SK-N-SH (cell line): ENCODE data around the gene SH3PXD2B. TPM values are rescaled to one million over a fixed set of nuclear protein-coding genes. Genes with fewer than 3 reads are reported as not detected.
"Not testable (repeated sequence)": the region's sequence is repeated elsewhere in the genome, so short reads cannot be mapped to it uniquely, and the experiment has no call there.

ENCODE experiments used
- CTCF ChIA-PET: fragments of 300-600, 350-600 bp; formaldehyde crosslinking; extraction: SDS; loops from one replicate; lab custom pipeline; 2021; lab: Yijun Ruan, JAX
- POLR2A ChIA-PET: fragments of 350-600 bp; sonication (Branson Sonifier 250); formaldehyde crosslinking; extraction: SDS; loops from one replicate; lab custom pipeline; 2020; ENCODE audit warnings: antibody characterized with exemption, inconsistent platforms; lab: Yijun Ruan, JAX
- DNase-seq: peaks from one replicate; pipeline ENCODE4 v3.0.0; 2012
- H2AFZ ChIP-seq: fragments of 200-600 bp; sonication (generic); 2 replicates; pipeline ENCODE4 v1.8.1; 2016; ENCODE audit warnings: antibody characterized with exemption, mild to moderate bottlenecking, low read depth
- H3F3A ChIP-seq: fragments of 200-600 bp; sonication (generic); replicated peaks from 2 replicates; pipeline ENCODE3; 2016; ENCODE audit warnings: antibody characterized with exemption, mild to moderate bottlenecking; ENCODE audit not compliant: insufficient read depth
- H3K27ac ChIP-seq, 2 experiments: fragments of 200-500 bp in 1 of 2; fragments of 200-600 bp in 1 of 2; sonication (Bioruptor generic) in 1 of 2; sonication (generic), shearing (Covaris generic) in 1 of 2; 2 replicates each; pipeline versions ENCODE4 v1.5.1 to v1.6.1; 2014 to 2016; ENCODE audit warnings: low read depth in 2 of 2, inconsistent platforms in 1 of 2, low read length in 1 of 2, mild to moderate bottlenecking in 1 of 2, mixed read lengths in 1 of 2
- H3K27me3 ChIP-seq: fragments of 200-600 bp; sonication (generic), shearing (Covaris generic); 2 replicates; pipeline ENCODE4 v1.6.1; 2016; ENCODE audit warnings: mixed run types; ENCODE audit not compliant: insufficient read depth
- H3K36me3 ChIP-seq, 2 experiments: fragments of 200-500 bp in 1 of 2; fragments of 200-600 bp in 1 of 2; sonication (Bioruptor generic) in 1 of 2; sonication (generic) in 1 of 2; replicated peaks in 1 of 2; 2 replicates each; pipeline versions ENCODE3 to v1.5.1; 2014 to 2016; ENCODE audit warnings: low read length in 1 of 2, mild to moderate bottlenecking in 1 of 2; ENCODE audit not compliant: insufficient read depth in 2 of 2, control insufficient read depth in 1 of 2
- H3K4me1 ChIP-seq, 2 experiments: fragments of 200-500 bp in 1 of 2; fragments of 200-600 bp in 1 of 2; sonication (Bioruptor generic) in 1 of 2; sonication (generic), shearing (Covaris generic) in 1 of 2; 2 replicates each; pipeline versions ENCODE4 v1.5.1 to v1.6.1; 2014 to 2016; ENCODE audit warnings: low read depth in 1 of 2, low read length in 1 of 2, mixed run types in 1 of 2; ENCODE audit not compliant: insufficient read depth in 2 of 2, control insufficient read depth in 1 of 2
- H3K4me2 ChIP-seq: fragments of 200-600 bp; sonication (generic), shearing (Covaris generic); 2 replicates; pipeline ENCODE4 v1.6.1; 2017; ENCODE audit warnings: mixed run types
- H3K4me3 ChIP-seq, 2 experiments: fragments of 200-500 bp in 1 of 2; fragments of 200-600 bp in 1 of 2; sonication (Bioruptor generic) in 1 of 2; sonication (generic), shearing (Covaris generic) in 1 of 2; 2 replicates each; pipeline versions ENCODE4 v1.5.1 to v1.8.1; 2014 to 2016; ENCODE audit warnings: low read depth in 2 of 2, inconsistent platforms in 1 of 2, low read length in 1 of 2, mild to moderate bottlenecking in 1 of 2, mixed read lengths in 1 of 2, moderate library complexity in 1 of 2
- H3K79me2 ChIP-seq: fragments of 200-600 bp; sonication (generic); 2 replicates; pipeline ENCODE4 v1.8.1; 2017; ENCODE audit warnings: mild to moderate bottlenecking; ENCODE audit not compliant: insufficient read depth
- H3K9ac ChIP-seq: fragments of 200-600 bp; sonication (generic); 2 replicates; pipeline ENCODE4 v1.6.1; 2017; ENCODE audit warnings: mixed run types
- H3K9me2 ChIP-seq: fragments of 200-600 bp; sonication (generic); 2 replicates; pipeline ENCODE4 v1.6.1; 2017; ENCODE audit warnings: mixed run types
- H3K9me3 ChIP-seq: fragments of 200-600 bp; sonication (generic); 2 replicates; pipeline ENCODE4 v1.6.1; 2017; ENCODE audit warnings: mixed run types, mild to moderate bottlenecking, moderate library complexity
- H4K20me1 ChIP-seq: fragments of 200-600 bp; sonication (generic); 2 replicates; pipeline ENCODE4 v1.6.1; 2017; ENCODE audit warnings: mild to moderate bottlenecking, mixed run types; ENCODE audit not compliant: insufficient read depth
- CHD2 ChIP-seq: fragments of 150-350 bp; IDR thresholded peaks from 2 replicates; pipeline ENCODE4 v1.6.1; 2018; ENCODE audit warnings: low read length; ENCODE audit not compliant: partially characterized antibody
- ELF1 ChIP-seq: IDR thresholded peaks from 2 replicates; pipeline ENCODE4 v1.4.0; 2012
- EP300 ChIP-seq, 2 experiments: IDR thresholded peaks; 2 replicates each; pipeline versions ENCODE4 v1.4.0 to v1.6.1; 2012; ENCODE audit warnings: borderline replicate concordance in 1 of 2, low read depth in 1 of 2, low read length in 1 of 2
- FOXJ3 ChIP-seq: sonication (generic); formaldehyde crosslinking; IDR thresholded peaks from 2 replicates; pipeline ENCODE4 v1.5.1; 2020; ENCODE audit warnings: mild to moderate bottlenecking, missing genetic modification reagents
- GATA2 ChIP-seq: sonication (generic); formaldehyde crosslinking; IDR thresholded peaks from 2 replicates; pipeline ENCODE4 v1.5.0; 2020; ENCODE audit warnings: mild to moderate bottlenecking, missing genetic modification reagents
- NFIC ChIP-seq: IDR thresholded peaks from 2 replicates; pipeline ENCODE4 v1.4.0; 2012; ENCODE audit warnings: borderline replicate concordance
- NRF1 ChIP-seq: IDR thresholded peaks from 2 replicates; pipeline ENCODE4 v1.6.1; 2012; ENCODE audit warnings: low read depth, mild to moderate bottlenecking, low read length
- RAD21 ChIP-seq: IDR thresholded peaks from 2 replicates; pipeline ENCODE4 v1.6.1; 2012; ENCODE audit warnings: mild to moderate bottlenecking, low read length
- RCOR1 ChIP-seq: fragments of 150-350 bp; IDR thresholded peaks from 2 replicates; pipeline ENCODE4 v1.6.1; 2017; ENCODE audit warnings: antibody characterized with exemption, low read length
- REST ChIP-seq: IDR thresholded peaks from 2 replicates; pipeline ENCODE4 v1.6.1; 2012; ENCODE audit warnings: mild to moderate bottlenecking, low read depth, low read length, moderate library complexity
- RFX5 ChIP-seq: IDR thresholded peaks from 2 replicates; pipeline ENCODE4 v1.6.1; 2012; ENCODE audit warnings: mild to moderate bottlenecking, improper control_type of control experiment, low read length
- SIN3A ChIP-seq: IDR thresholded peaks from 2 replicates; pipeline ENCODE4 v1.6.1; 2012; ENCODE audit warnings: low read depth, mild to moderate bottlenecking, low read length, moderate library complexity, borderline replicate concordance
- TCF12 ChIP-seq: IDR thresholded peaks from 2 replicates; pipeline ENCODE4 v1.4.0; 2012
- USF1 ChIP-seq: IDR thresholded peaks from 2 replicates; pipeline ENCODE4 v1.4.0; 2012; ENCODE audit warnings: low read depth, borderline replicate concordance
- WGBS: methylation state at CpG from one replicate; pipeline ENCODE4 v1.1.6; 2017; ENCODE audit warnings: low lambda C conversion rate; 5-methylcytosine and 5-hydroxymethylcytosine counted together
- polyA plus RNA-seq, 3 experiments: library from polyadenylated mRNA; depleted of rRNA; stranded (reverse); fragments of >200 nt; gene quantifications; 2 replicates each; pipeline ENCODE4 v1.2.3, GENCODE V29; 2012
- TF ChIP-seq, protein P1 (sequence below): fragments of 200-600 bp; sonication (generic); IDR thresholded peaks from 2 replicates; pipeline ENCODE4 v1.6.1; 2017; ENCODE audit warnings: antibody characterized with exemption, mild to moderate bottlenecking, moderate library complexity

Gene SH3PXD2B
- polyA plus RNA-seq, 1 of the 3 experiments (the other 2 are of a cell fraction) = 15.0 TPM

GRCh38 chr5:172350212-172351181 is 103.8 kb downstream of the SH3PXD2B start:
- no peak overlapping the region for H3K27ac ChIP-seq
- no peaks in the 10 kb centered on the region for H3F3A ChIP-seq
- H3K36me3 ChIP-seq = peaks cover 44 to 56% of the 10 kb centered on the region in 2 experiments
- no peak for TF ChIP-seq REST
- no peak for TF ChIP-seq RFX5
- no peak for TF ChIP-seq CHD2
- no peak for TF ChIP-seq EP300 (IDR thresholded peaks at IDR 0.05; ENCODE audit: borderline replicate concordance in 1 of 2, low read depth in 1 of 2, low read length in 1 of 2)
- TF ChIP-seq NFIC = no peak
- no peak for TF ChIP-seq GATA2 (CRISPR knock-in tag)
- TF ChIP-seq RCOR1 = no peak
- TF ChIP-seq, protein P1, sequence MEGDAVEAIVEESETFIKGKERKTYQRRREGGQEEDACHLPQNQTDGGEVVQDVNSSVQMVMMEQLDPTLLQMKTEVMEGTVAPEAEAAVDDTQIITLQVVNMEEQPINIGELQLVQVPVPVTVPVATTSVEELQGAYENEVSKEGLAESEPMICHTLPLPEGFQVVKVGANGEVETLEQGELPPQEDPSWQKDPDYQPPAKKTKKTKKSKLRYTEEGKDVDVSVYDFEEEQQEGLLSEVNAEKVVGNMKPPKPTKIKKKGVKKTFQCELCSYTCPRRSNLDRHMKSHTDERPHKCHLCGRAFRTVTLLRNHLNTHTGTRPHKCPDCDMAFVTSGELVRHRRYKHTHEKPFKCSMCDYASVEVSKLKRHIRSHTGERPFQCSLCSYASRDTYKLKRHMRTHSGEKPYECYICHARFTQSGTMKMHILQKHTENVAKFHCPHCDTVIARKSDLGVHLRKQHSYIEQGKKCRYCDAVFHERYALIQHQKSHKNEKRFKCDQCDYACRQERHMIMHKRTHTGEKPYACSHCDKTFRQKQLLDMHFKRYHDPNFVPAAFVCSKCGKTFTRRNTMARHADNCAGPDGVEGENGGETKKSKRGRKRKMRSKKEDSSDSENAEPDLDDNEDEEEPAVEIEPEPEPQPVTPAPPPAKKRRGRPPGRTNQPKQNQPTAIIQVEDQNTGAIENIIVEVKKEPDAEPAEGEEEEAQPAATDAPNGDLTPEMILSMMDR = no peak
- TF ChIP-seq FOXJ3 (CRISPR knock-in tag) = no peak
- no peak for TF ChIP-seq NRF1
- TF ChIP-seq TCF12 = no peak
- no peak for TF ChIP-seq USF1
- no peak for TF ChIP-seq SIN3A
- no peak for TF ChIP-seq RAD21
- no peak for TF ChIP-seq ELF1
- DNase-seq = no peak
- no peak overlapping the region for H3K4me3 ChIP-seq
- no peak overlapping the region for H2AFZ ChIP-seq
- H4K20me1 ChIP-seq = no peaks in the 10 kb centered on the region
- no peaks in the 10 kb centered on the region for H3K9me3 ChIP-seq
- H3K4me2 ChIP-seq = no peak overlapping the region
- no peaks in the 10 kb centered on the region for H3K4me1 ChIP-seq
- 95% methylated on average over 21 of the region's 26 CpGs for WGBS
- ChIA-PET POLR2A (no interaction called here), CTCF (interaction anchor here (0.8 to 1.1 kb wide), 2 partner anchors 16 to 356 kb away, joined by 3 to 4 read pairs; no protein-coding TSS in a partner anchor)
- H3K9me2 ChIP-seq = no peaks in the 10 kb centered on the region
- no peaks in the 10 kb centered on the region for H3K27me3 ChIP-seq
- no peaks in the 10 kb centered on the region for H3K79me2 ChIP-seq
- H3K9ac ChIP-seq = no peak overlapping the region

GRCh38 chr5:172348733-172349132 is 105.6 kb downstream of the SH3PXD2B start:
- H3F3A ChIP-seq, H3K4me1 ChIP-seq, H3K9me2 ChIP-seq, H3K79me2 ChIP-seq, POLR2A ChIA-PET, H4K20me1 ChIP-seq, DNase-seq, H2AFZ ChIP-seq, H3K4me2 ChIP-seq, H3K9me3 ChIP-seq, H3K27ac ChIP-seq, H3K27me3 ChIP-seq, H3K4me3 ChIP-seq, H3K9ac ChIP-seq: not testable (repeated sequence)
- H3K36me3 ChIP-seq = peaks cover 43 to 55% of the 10 kb centered on the region in 2 experiments
- CTCF ChIA-PET = interaction anchor here (1.4 kb wide), 1 partner anchor 103 kb away, joined by 3 read pairs; no protein-coding TSS in a partner anchor
- WGBS = 84% methylated on average over 5 of the region's 5 CpGs
